ENCODE results near the gene FMNL2. TPM values are rescaled to one million over a fixed set of nuclear protein-coding genes. Genes with fewer than 3 reads are reported as not detected.

The FMNL2 gene
- polyA plus RNA-seq, 4 donors, result 103 to 199 (median 111) TPM

- no peak for DNase-seq (ENCODE audit: low read depth in 4 of 4, low spot score in 3 of 4)
Measured at GRCh38 chr2:152337511-152337903, 2.5 kb downstream of the FMNL2 start.

GRCh38 chr2:152339556-152340286, 4.7 kb downstream of the FMNL2 start:
- DNase-seq (ENCODE audit: low read depth in 4 of 4, low spot score in 3 of 4), result no peak

GRCh38 chr2:152342259-152343046, 7.5 kb downstream of the FMNL2 start:
- no peak for DNase-seq (ENCODE audit: low read depth in 4 of 4, low spot score in 3 of 4)

GRCh38 chr2:152343426-152343825, 8.5 kb downstream of the FMNL2 start:
- no peak for DNase-seq (ENCODE audit: low read depth in 4 of 4, low spot score in 3 of 4)

GRCh38 chr2:152344579-152345195, 9.7 kb downstream of the FMNL2 start:
- DNase-seq (ENCODE audit: low read depth in 4 of 4, low spot score in 3 of 4), result no peak

- DNase-seq (ENCODE audit: low read depth in 4 of 4, low spot score in 3 of 4), result no peak
Measured at GRCh38 chr2:152347076-152347475, 12.1 kb downstream of the FMNL2 start.

GRCh38 chr2:152348388-152348787, 13.4 kb downstream of the FMNL2 start:
- DNase-seq (ENCODE audit: low read depth in 4 of 4, low spot score in 3 of 4), result no peak

GRCh38 chr2:152349416-152349815, 14.4 kb downstream of the FMNL2 start:
- no peak for DNase-seq (ENCODE audit: low read depth in 4 of 4, low spot score in 3 of 4)

- DNase-seq (ENCODE audit: low read depth in 4 of 4, low spot score in 3 of 4), result no peak
Measured at GRCh38 chr2:152350155-152350679, 15.2 kb downstream of the FMNL2 start.

- DNase-seq (ENCODE audit: low read depth in 4 of 4, low spot score in 3 of 4), result no peak
Measured at GRCh38 chr2:152352616-152353015, 17.6 kb downstream of the FMNL2 start.

- no peak for DNase-seq (ENCODE audit: low read depth in 4 of 4, low spot score in 3 of 4)
Measured at GRCh38 chr2:152353364-152353763, 18.4 kb downstream of the FMNL2 start.

- DNase-seq (ENCODE audit: low read depth in 4 of 4, low spot score in 3 of 4), result no peak
Measured at GRCh38 chr2:152354069-152354755, 19.2 kb downstream of the FMNL2 start.

- DNase-seq (ENCODE audit: low read depth in 4 of 4, low spot score in 3 of 4), result no peak
Measured at GRCh38 chr2:152354909-152355308, 19.9 kb downstream of the FMNL2 start.

- no peak for DNase-seq (ENCODE audit: low read depth in 4 of 4, low spot score in 3 of 4)
Measured at GRCh38 chr2:152355409-152355831, 20.4 kb downstream of the FMNL2 start.

GRCh38 chr2:152359573-152360363, 24.8 kb downstream of the FMNL2 start:
- DNase-seq (ENCODE audit: low read depth in 4 of 4, low spot score in 3 of 4), result no peak

GRCh38 chr2:152363936-152364335, 29.0 kb downstream of the FMNL2 start:
- DNase-seq (ENCODE audit: low read depth in 4 of 4, low spot score in 3 of 4), result no peak

- no peak for DNase-seq (ENCODE audit: low read depth in 4 of 4, low spot score in 3 of 4)
Measured at GRCh38 chr2:152367547-152368390, 32.8 kb downstream of the FMNL2 start.

GRCh38 chr2:152369176-152369860, 34.3 kb downstream of the FMNL2 start:
- DNase-seq (ENCODE audit: low read depth in 4 of 4, low spot score in 3 of 4), result no peak

All from left renal pelvis (tissue), 4 donors.